ENCODE results near the gene OSBPL2.

- TF ChIP-seq CTCF (IDR thresholded peaks at IDR 0.05; ENCODE audit: borderline replicate concordance, extremely low read depth, low read length, poor library complexity, severe bottlenecking) (no peak), EZH2 (IDR thresholded peaks at IDR 0.05; ENCODE audit: borderline replicate concordance, low read depth, low read length, severe bottlenecking) (no peak)
Observed at GRCh38 chr20:62268228-62268900, 30.0 kb downstream of the OSBPL2 start.

Measured in DND-41 (cell line).